GM19193 (cell line): ENCODE data around the gene IL2RA.

Experiments
- POLR2A ChIP-seq: IDR thresholded peaks from 4 replicates; pipeline ENCODE4 v1.6.1; 2011; ENCODE audit not compliant: insufficient read depth, insufficient read length; ENCODE audit errors: extremely low read depth

IL2RA gene

GRCh38 chr10:5999440-6000165 is 62.6 kb downstream of the IL2RA start:
- TF ChIP-seq POLR2A, result no peak

GRCh38 chr10:5996696-5997095 is 65.5 kb downstream of the IL2RA start:
- no peak for TF ChIP-seq POLR2A

GRCh38 chr10:5992398-5992797 is 69.8 kb downstream of the IL2RA start:
- no peak for TF ChIP-seq POLR2A

- TF ChIP-seq POLR2A, result no peak
These were observed 70.5 kb downstream of the IL2RA start for GRCh38 chr10:5991708-5992107.

GRCh38 chr10:5989756-5990155 is 72.4 kb downstream of the IL2RA start:
- no peak for TF ChIP-seq POLR2A

GRCh38 chr10:5988336-5988920 is 73.7 kb downstream of the IL2RA start:
- TF ChIP-seq POLR2A, result no peak

- no peak for TF ChIP-seq POLR2A
These were observed 74.4 kb downstream of the IL2RA start for GRCh38 chr10:5987747-5988146.

GRCh38 chr10:5985029-5985428 is 77.1 kb downstream of the IL2RA start:
- no peak for TF ChIP-seq POLR2A

GRCh38 chr10:5983774-5984173 is 78.4 kb downstream of the IL2RA start:
- no peak for TF ChIP-seq POLR2A

- no peak for TF ChIP-seq POLR2A
These were observed 80.6 kb downstream of the IL2RA start for GRCh38 chr10:5981529-5981928.

GRCh38 chr10:5978230-5978489 is 84.0 kb downstream of the IL2RA start:
- no peak for TF ChIP-seq POLR2A

GRCh38 chr10:5977471-5978229 is 84.5 kb downstream of the IL2RA start, which contains the start of gene IL15RA:
TSS of gene IL15RA (minus strand) at chr10:5977543. CDS start at chr10:5977492, 51 bp downstream.
- peak; percentile 59 for TF ChIP-seq POLR2A

GRCh38 chr10:5976512-5977470 is 85.4 kb downstream of the IL2RA start:
- no peak for TF ChIP-seq POLR2A

- no peak for TF ChIP-seq POLR2A
These were observed 86.3 kb downstream of the IL2RA start for GRCh38 chr10:5975641-5976473.
